HG03175 (cell line): ENCODE results near the gene ATP1B2.
"Not testable (repeated sequence)": the region's sequence is repeated elsewhere in the genome, so short reads cannot be mapped to it uniquely, and the experiment has no call there.

Experiments
- ATAC-seq: cut with Tn5 transposase; IDR thresholded peaks from one replicate; pipeline ENCODE4 v1.9.1; 2021; ENCODE audit warnings: mild to moderate bottlenecking, moderate library complexity; ENCODE audit not compliant: unreplicated experiment

The ATP1B2 gene, protein sequence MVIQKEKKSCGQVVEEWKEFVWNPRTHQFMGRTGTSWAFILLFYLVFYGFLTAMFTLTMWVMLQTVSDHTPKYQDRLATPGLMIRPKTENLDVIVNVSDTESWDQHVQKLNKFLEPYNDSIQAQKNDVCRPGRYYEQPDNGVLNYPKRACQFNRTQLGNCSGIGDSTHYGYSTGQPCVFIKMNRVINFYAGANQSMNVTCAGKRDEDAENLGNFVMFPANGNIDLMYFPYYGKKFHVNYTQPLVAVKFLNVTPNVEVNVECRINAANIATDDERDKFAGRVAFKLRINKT

GRCh38 chr17:7650509-7651096, at the start of gene ATP1B2:
TSS of gene ATP1B2 (plus strand) at chr17:7650926. CDS start at chr17:7651519, 593 bp downstream.
- no peak for ATAC-seq

GRCh38 chr17:7606280-7606679, 44.4 kb upstream of the ATP1B2 start:
- no peak for ATAC-seq

DNA sequence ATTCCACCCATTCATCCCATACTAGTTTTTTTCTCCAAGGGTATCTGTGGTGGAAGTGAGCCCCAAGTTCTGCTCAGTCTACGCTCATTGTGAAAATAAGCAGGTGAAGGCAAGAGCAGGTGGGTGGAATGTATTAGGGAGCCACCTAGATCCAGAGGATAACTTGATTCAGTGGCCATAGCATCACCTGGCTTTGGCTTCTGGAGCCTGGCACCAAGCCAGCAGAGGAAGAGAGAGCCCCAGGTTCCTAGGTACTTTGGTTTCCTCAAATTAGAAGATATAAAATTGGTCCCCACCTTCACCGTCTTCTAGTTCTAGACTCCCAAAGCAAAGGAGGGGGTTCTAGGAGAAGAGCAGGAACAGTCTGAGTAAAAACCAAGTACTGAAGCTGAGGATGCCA, 40.1 kb upstream of the ATP1B2 start:
- no peak for ATAC-seq

- no peak for ATAC-seq
Measured at GRCh38 chr17:7611635-7612293, 39.0 kb upstream of the ATP1B2 start.

DNA sequence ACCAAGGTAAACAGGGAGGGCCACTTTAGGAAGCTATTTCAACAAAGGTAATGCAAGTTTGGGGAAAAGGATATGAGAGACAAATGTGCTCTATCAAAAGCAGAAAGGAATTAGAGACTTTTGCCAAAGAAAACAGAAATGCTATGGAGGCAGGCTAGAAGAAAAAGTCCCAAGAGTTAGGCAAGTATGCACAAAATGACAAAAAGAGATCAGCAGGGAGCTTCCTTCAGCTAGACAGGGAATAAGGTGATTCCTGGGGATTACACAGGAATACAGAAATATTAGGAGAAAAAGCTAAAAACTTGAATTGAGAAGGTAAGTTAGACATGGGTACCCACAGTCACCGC, 38.5 kb upstream of the ATP1B2 start:
- ATAC-seq: no peak

DNA sequence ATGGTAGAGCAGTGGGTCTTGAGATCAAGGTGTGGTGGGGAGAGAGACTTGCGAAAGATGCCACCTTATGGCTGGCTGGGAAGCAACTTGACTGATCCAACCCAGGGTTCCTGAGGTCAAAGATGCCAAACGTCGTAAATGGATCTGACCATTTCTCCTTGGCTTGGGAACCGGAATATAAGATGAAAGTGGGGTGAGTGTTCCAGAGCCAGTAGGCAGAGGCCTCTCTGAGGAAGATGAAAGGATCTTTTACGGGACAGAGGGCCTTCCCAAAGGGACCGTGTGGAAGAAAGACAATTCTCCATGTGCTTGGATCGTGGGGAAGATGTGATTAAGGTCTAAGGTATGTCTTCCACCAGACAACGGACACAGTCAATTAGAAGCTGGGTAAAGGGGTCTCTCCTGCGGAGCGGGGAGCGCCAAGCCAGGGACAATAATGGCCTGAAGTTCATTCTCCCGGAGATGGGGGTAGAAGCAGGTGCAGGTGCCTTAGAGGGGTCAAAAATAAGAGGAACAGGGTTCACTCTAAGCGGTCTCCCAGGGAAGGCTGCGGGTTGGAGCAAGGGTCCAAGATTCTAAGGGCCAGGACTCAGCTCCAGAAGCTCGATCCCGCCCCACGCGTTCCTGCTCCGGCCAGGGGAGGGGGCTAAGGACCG, 36.8 kb upstream of the ATP1B2 start:
- ATAC-seq: no peak

DNA sequence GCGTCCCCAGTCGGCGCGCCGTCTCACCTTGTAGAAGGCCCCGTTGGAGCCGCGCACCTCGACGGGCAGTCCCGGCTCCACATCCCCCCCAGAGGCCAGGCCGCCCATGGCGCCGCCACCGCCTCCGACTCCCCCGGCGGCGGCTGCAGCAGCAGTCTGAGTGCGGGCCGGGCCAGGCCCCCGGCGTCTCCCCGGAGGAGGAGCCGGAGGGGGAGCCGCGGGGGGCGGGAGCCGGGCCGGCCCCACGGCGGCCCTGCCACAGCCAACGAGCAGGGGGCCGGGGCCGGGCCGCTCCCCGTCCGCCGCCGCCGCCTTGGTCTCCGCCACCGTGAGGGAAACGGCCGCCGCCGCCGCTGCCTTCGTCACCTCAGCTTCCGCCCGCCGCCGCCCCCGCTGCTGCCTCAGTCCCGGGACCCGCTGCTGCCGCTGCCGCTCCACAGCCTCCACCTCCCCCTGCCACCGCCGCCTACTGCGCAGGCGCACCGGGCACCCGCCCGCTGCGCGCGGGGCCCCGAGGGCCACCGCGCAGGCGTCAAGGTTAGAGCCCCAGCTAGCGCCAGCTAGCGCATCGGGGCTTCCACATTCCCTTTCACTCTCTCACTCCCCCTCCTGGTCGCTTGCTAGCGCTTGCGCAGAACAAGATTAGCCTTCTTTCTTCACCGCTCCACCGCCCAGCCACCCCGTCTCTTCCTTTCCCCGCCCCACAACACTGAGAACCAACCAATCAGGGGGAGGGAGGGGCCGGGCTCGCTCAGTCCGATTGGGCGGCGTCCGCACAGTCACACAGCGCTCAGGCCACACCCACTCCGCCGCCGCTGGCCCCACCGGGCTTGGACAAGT, 36.1 kb upstream of the ATP1B2 start, which contains the start of gene FXR2:
Gene FXR2, minus strand, starts transcription at position 473 of the 840 bp plus-strand sequence. Its CDS starts 365 bp downstream, at position 108.
- ATAC-seq: peak; percentile 91

DNA sequence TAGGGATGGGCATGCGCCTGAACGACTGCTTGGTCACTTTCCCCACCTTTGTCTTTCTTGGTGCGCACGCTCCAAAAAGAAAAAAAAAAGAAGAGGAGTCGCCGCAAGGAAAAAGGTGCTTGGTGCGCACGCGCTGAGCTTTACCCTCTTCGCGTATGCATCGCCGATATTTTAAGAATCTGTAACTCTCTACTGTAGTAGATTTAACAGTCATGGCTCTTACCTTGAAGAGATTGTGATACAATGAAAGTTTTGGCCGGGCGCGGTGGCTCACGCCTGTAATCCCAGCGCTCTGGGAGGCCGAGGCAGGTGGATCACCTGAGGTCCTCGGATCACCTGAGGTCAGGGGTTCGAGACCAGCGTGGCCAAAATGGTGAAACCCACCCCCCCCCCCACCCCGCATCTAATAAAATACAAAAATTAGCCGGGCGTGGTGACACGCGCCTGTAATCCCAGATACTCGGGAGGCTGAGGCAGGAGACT, 35.4 kb upstream of the ATP1B2 start:
- ATAC-seq: no peak

DNA sequence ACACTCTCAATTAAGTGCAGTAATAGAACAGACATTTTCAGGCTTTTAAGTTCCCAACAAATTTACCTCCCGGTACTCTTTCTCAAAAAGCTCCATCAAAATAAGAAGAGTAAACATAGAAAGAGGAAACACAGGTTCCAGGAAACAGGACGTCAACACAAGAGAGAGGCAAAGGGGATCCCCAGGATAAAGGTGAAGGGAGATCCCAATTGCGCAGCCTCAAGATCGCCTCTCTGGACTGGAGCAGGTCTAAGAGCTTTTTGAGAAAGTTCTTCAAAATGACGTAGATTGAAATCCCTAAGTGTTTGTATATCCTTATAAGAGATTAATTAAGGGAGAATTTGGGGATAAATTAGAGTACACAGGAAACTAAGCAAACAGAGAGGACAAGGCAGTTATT, 32.1 kb upstream of the ATP1B2 start:
- no peak for ATAC-seq

DNA sequence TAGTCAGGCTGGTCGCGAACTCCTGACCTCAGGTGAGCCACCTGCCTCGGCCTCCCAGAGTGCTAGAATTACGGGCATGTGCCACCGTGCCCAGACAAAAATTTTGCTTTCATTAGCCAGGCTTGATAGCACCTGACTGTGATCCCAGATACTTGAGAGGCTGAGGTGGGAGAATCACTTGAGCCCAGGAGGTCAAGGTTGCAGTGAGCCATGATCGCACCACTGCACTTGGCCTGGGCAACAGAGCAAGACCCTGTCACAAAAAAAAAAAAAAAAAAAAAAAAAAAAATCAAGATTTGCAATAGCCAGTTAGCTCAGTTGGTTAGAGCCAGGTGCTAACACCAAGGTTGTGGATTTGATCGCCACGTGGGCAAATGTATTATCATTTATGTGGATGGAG, 29.9 kb upstream of the ATP1B2 start:
- ATAC-seq: no peak

DNA sequence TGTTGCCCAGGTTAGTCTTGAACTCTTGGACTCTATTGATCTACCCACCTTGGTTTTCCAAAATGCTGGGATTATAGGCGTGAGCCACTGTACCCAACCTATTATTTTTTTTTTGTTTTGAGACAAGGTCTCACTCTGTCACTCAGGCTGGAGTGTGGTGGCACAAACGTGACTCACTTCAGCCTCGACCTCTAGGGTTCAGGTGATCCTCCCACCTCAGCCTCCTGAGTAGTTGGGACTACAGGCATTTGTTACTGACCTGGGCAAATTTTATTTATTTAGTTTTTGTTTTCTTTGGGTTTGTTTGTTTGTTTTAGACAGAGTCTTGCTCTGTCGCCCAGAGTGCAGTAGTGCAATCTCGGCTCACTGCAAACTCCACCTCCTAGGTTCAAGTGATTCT, 27.1 kb upstream of the ATP1B2 start:
- ATAC-seq: no peak

GRCh38 chr17:7625749-7626148, 25.0 kb upstream of the ATP1B2 start:
- ATAC-seq: not testable (repeated sequence)

- no peak for ATAC-seq
Measured at GRCh38 chr17:7626307-7626706, 24.4 kb upstream of the ATP1B2 start.

GRCh38 chr17:7626956-7627249, 23.8 kb upstream of the ATP1B2 start:
- ATAC-seq: no peak

DNA sequence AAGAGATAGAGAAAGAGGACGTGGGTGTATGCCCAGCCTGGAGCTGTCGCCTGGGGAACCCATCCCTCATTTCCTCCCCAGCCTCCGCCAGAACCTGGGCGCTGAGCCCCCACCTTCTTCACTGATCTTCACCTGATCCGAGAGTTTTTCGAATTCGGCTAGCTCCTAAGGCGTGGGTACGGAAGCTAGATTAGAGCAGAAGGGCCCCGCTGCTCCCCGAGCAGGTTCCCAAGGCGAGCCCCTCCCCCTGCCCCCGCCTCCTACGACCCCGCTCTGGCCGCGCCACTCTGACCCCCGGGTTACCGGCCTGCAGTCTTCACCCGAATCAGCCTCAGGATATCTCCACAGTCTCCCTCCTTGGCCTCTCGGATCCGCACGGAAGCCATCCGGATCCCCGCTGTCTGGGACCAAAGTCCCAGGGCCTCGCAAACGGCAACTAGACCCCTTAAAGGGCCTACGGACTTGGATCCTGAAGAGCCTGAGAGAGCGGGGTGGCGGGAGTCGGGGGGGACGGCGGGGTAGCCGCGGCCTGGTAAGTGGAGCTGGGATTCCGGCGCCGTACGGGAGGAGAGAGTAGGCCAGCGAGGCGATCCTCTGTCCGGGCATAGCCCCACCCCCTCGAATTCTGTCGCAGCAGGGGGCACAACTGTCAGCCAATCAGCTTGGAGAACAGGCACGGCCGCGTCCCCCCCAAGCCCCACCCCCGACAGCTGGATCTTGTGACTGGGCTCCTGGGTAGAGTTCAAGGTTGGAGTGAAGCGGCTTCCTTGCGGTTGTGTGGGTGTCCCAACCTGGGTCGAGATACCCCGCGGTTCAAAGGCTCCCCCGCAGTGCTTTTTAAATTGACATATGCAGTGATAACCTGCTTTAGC, 23.2 kb upstream of the ATP1B2 start, which contains the start of gene SAT2:
Gene SAT2, minus strand, starts transcription at position 572 of the 872 bp plus-strand sequence. Its CDS starts 186 bp downstream, at position 386.
- peak; percentile 84 for ATAC-seq

GRCh38 chr17:7629939-7630571, 20.7 kb upstream of the ATP1B2 start, which contains the start of gene SHBG:
TSS of gene SHBG (plus strand) at chr17:7630135. CDS start at chr17:7630173, 38 bp downstream.
- no peak for ATAC-seq

- ATAC-seq: no peak
Measured at GRCh38 chr17:7631398-7632380, 19.0 kb upstream of the ATP1B2 start.

- no peak for ATAC-seq
Measured at GRCh38 chr17:7632492-7632894, 18.2 kb upstream of the ATP1B2 start.
